ENCODE results near the gene ATAD1. TPM values are rescaled to one million over a fixed set of nuclear protein-coding genes. Genes with fewer than 3 reads are reported as not detected.

The ATAD1 gene
- total RNA-seq, 1 experiment from 2014 or later, result 26.3 TPM

GRCh38 chr10:87721781-87722180 is 96.2 kb downstream of the ATAD1 start:
- Histone ChIP-seq H3K9me3 (ENCODE audit: insufficient read depth, low read depth) (no peaks in the 10 kb centered on the region), H3K4me2 (no peak overlapping the region), H3K9me2 (ENCODE audit: insufficient read depth) (no peaks in the 10 kb centered on the region), H4K20me1 (ENCODE audit: insufficient read depth) (no peaks in the 10 kb centered on the region), H3K27me3 (ENCODE audit: insufficient read depth, low read depth) (no peaks in the 10 kb centered on the region), H2AFZ (no peak overlapping the region), H3K27ac (no peak overlapping the region), H3F3A (ENCODE audit: insufficient read depth, low read depth) (no peaks in the 10 kb centered on the region), H3K36me3 (ENCODE audit: low read depth) (no peaks in the 10 kb centered on the region), H3K4me1 (replicated peaks; ENCODE audit: insufficient read depth) (no peaks in the 10 kb centered on the region), H3K79me2 (ENCODE audit: low read depth) (no peaks in the 10 kb centered on the region), H3K4me3 (no peak overlapping the region)
- ChIA-PET CTCF (interaction anchor here (0.6 kb wide), 1 partner anchor 33 kb away, joined by 8 read pairs; no protein-coding TSS in a partner anchor), POLR2A (ENCODE audit: unreplicated experiment) (interaction anchor here (0.5 kb wide), 1 partner anchor 13 kb away, joined by 4 read pairs; no protein-coding TSS in a partner anchor)
- DNase-seq, result no peak
- intact Hi-C loops (cut with micrococcal nuclease; ENCODE audit: unreplicated experiment), result no loop called here
- BruUV-seq (replicated peaks), result no TSS peak
- TF ChIP-seq EZH2 (IDR thresholded peaks at IDR 0.05; ENCODE audit: low read depth), result no peak
- TF ChIP-seq, protein P1, sequence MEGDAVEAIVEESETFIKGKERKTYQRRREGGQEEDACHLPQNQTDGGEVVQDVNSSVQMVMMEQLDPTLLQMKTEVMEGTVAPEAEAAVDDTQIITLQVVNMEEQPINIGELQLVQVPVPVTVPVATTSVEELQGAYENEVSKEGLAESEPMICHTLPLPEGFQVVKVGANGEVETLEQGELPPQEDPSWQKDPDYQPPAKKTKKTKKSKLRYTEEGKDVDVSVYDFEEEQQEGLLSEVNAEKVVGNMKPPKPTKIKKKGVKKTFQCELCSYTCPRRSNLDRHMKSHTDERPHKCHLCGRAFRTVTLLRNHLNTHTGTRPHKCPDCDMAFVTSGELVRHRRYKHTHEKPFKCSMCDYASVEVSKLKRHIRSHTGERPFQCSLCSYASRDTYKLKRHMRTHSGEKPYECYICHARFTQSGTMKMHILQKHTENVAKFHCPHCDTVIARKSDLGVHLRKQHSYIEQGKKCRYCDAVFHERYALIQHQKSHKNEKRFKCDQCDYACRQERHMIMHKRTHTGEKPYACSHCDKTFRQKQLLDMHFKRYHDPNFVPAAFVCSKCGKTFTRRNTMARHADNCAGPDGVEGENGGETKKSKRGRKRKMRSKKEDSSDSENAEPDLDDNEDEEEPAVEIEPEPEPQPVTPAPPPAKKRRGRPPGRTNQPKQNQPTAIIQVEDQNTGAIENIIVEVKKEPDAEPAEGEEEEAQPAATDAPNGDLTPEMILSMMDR (conservative IDR thresholded peaks at IDR 0.05), result no peak

GRCh38 chr10:87720665-87721064 is 97.4 kb downstream of the ATAD1 start:
- Histone ChIP-seq H3K4me1 (replicated peaks; ENCODE audit: insufficient read depth) (no peaks in the 10 kb centered on the region), H4K20me1 (ENCODE audit: insufficient read depth) (no peaks in the 10 kb centered on the region), H2AFZ (no peak overlapping the region), H3K36me3 (ENCODE audit: low read depth) (no peaks in the 10 kb centered on the region), H3K4me2 (no peak overlapping the region), H3F3A (ENCODE audit: insufficient read depth, low read depth) (no peaks in the 10 kb centered on the region), H3K9me2 (ENCODE audit: insufficient read depth) (no peaks in the 10 kb centered on the region), H3K4me3 (no peak overlapping the region), H3K79me2 (ENCODE audit: low read depth) (no peaks in the 10 kb centered on the region), H3K27me3 (ENCODE audit: insufficient read depth, low read depth) (no peaks in the 10 kb centered on the region), H3K9me3 (ENCODE audit: insufficient read depth, low read depth) (no peaks in the 10 kb centered on the region), H3K27ac (no peak overlapping the region)
- DNase-seq, result no peak
- TF ChIP-seq, protein P1 (conservative IDR thresholded peaks at IDR 0.05), result no peak
- no peak for TF ChIP-seq EZH2 (IDR thresholded peaks at IDR 0.05; ENCODE audit: low read depth)
- ChIA-PET POLR2A (ENCODE audit: unreplicated experiment) (no interaction called here), CTCF (no interaction called here)
- BruUV-seq (replicated peaks), result no TSS peak
- intact Hi-C loops (cut with micrococcal nuclease; ENCODE audit: unreplicated experiment), result no loop called here

DNA sequence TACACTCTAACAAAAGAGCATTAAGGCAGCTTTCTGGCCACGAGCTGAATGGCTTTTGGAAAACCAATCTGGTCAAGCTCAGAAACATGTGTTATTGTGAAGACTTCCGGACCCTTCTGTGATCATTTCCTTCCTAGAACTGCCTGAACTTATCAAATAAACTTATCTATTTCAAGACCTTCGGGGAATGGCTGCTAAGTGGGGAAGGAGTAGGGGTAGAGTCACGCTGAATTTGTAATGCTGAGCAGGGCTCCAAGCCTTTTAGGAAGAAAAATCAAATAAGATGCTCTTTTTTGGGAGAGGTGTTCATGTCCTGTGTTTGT is 101.7 kb downstream of the ATAD1 start:
- no peaks in the 10 kb centered on the region for H3F3A ChIP-seq (ENCODE audit: insufficient read depth, low read depth)
- ChIA-PET POLR2A (ENCODE audit: unreplicated experiment) (no interaction called here), CTCF (no interaction called here)
- H3K27me3 ChIP-seq (ENCODE audit: insufficient read depth, low read depth), result no peaks in the 10 kb centered on the region
- TF ChIP-seq, protein P1 (conservative IDR thresholded peaks at IDR 0.05), result no peak
- no peak for TF ChIP-seq EZH2 (IDR thresholded peaks at IDR 0.05; ENCODE audit: low read depth)
- H3K36me3 ChIP-seq (ENCODE audit: low read depth), result no peaks in the 10 kb centered on the region
- H3K79me2 ChIP-seq (ENCODE audit: low read depth), result no peaks in the 10 kb centered on the region
- H4K20me1 ChIP-seq (ENCODE audit: insufficient read depth), result no peaks in the 10 kb centered on the region
- no peak overlapping the region for H3K27ac ChIP-seq
- BruUV-seq (replicated peaks), result no TSS peak
- intact Hi-C loops (cut with micrococcal nuclease; ENCODE audit: unreplicated experiment), result no loop called here
- no peak for DNase-seq
- H3K9me2 ChIP-seq (ENCODE audit: insufficient read depth), result no peaks in the 10 kb centered on the region
- H2AFZ ChIP-seq, result no peak overlapping the region
- no peaks in the 10 kb centered on the region for H3K4me1 ChIP-seq (replicated peaks; ENCODE audit: insufficient read depth)
- H3K4me2 ChIP-seq, result no peak overlapping the region
- no peak overlapping the region for H3K4me3 ChIP-seq
- no peaks in the 10 kb centered on the region for H3K9me3 ChIP-seq (ENCODE audit: insufficient read depth, low read depth)
